DOHH2 (cell line): ENCODE results near the gene TCF12.

ENCODE experiments used
- H3F3A ChIP-seq: fragments of 200-600 bp; sonication (generic), shearing (Covaris generic); 2 replicates; pipeline ENCODE4 v1.6.0; 2016; ENCODE audit warnings: antibody characterized with exemption, mild to moderate bottlenecking; ENCODE audit not compliant: control insufficient read depth, insufficient read depth
- H3K27ac ChIP-seq: fragments of 200-600 bp; sonication (generic); 2 replicates; pipeline ENCODE4 v1.5.1; 2014; ENCODE audit warnings: low read depth, mild to moderate bottlenecking, low read length, moderate library complexity
- H3K27me3 ChIP-seq: fragments of 200-600 bp; sonication (generic); 2 replicates; pipeline ENCODE4 v1.6.1; 2014; ENCODE audit warnings: mild to moderate bottlenecking, low read length, mixed read lengths; ENCODE audit not compliant: control insufficient read depth
- H3K36me3 ChIP-seq: fragments of 200-600 bp; sonication (generic); 2 replicates; pipeline ENCODE4 v1.6.1; 2014; ENCODE audit warnings: mild to moderate bottlenecking, low read length, moderate library complexity, mixed read lengths; ENCODE audit not compliant: control insufficient read depth
- H3K4me1 ChIP-seq: fragments of 200-600 bp; sonication (generic); 2 replicates; pipeline ENCODE4 v1.6.1; 2014; ENCODE audit warnings: mild to moderate bottlenecking, low read length, mixed read lengths; ENCODE audit not compliant: control insufficient read depth
- H3K4me2 ChIP-seq: fragments of 200-600 bp; sonication (generic); 2 replicates; pipeline ENCODE4 v1.6.0; 2014; ENCODE audit warnings: mild to moderate bottlenecking, low read length, moderate library complexity
- H3K4me3 ChIP-seq: fragments of 200-600 bp; sonication (generic); 2 replicates; pipeline ENCODE4 v1.5.1; 2014; ENCODE audit warnings: mild to moderate bottlenecking, low read length, mixed read lengths
- H3K79me2 ChIP-seq: fragments of 200-600 bp; sonication (generic); 2 replicates; pipeline ENCODE4 v1.6.1; 2014; ENCODE audit warnings: mild to moderate bottlenecking, low read length, mixed read lengths; ENCODE audit not compliant: control insufficient read depth
- H3K9me2 ChIP-seq: fragments of 200-600 bp; sonication (generic); replicated peaks from 2 replicates; pipeline ENCODE4 v1.6.1; 2014; ENCODE audit warnings: mild to moderate bottlenecking, low read length, mixed read lengths; ENCODE audit not compliant: control insufficient read depth
- H3K9me3 ChIP-seq: fragments of 200-600 bp; sonication (generic); 2 replicates; pipeline ENCODE4 v1.6.1; 2014; ENCODE audit warnings: antibody characterized with exemption, low read length, mixed read lengths; ENCODE audit not compliant: control insufficient read depth, insufficient read depth
- H4K20me1 ChIP-seq: fragments of 200-600 bp; sonication (generic); 2 replicates; pipeline ENCODE4 v1.6.0; 2014; ENCODE audit warnings: low read depth, mild to moderate bottlenecking, antibody characterized with exemption, low read length, moderate library complexity; ENCODE audit not compliant: control insufficient read depth, insufficient read depth
- EZH2phosphoT487 ChIP-seq: fragments of 200-600 bp; sonication (generic); IDR thresholded peaks from 2 replicates; pipeline ENCODE4 v1.6.1; 2017; ENCODE audit warnings: borderline replicate concordance, mild to moderate bottlenecking, antibody characterized with exemption, low read length, moderate library complexity, mixed read lengths
- TF ChIP-seq, protein P1 (sequence below): fragments of 200-600 bp; sonication (generic); IDR thresholded peaks from one replicate; pipeline ENCODE4 v1.5.1; 2014; ENCODE audit warnings: antibody characterized with exemption, mild to moderate bottlenecking, low read depth, low read length; ENCODE audit not compliant: poor library complexity, severe bottlenecking

The TCF12 gene

GRCh38 chr15:57152133-57152532 is 233.7 kb downstream of the TCF12 start:
- H3F3A ChIP-seq = no peaks in the 10 kb centered on the region
- no peaks in the 10 kb centered on the region for H3K9me2 ChIP-seq
- H3K9me3 ChIP-seq = no peaks in the 10 kb centered on the region
- no peak overlapping the region for H3K4me2 ChIP-seq
- no peaks in the 10 kb centered on the region for H3K27me3 ChIP-seq
- no peak overlapping the region for H3K27ac ChIP-seq
- TF ChIP-seq EZH2phosphoT487 = no peak
- TF ChIP-seq, protein P1, sequence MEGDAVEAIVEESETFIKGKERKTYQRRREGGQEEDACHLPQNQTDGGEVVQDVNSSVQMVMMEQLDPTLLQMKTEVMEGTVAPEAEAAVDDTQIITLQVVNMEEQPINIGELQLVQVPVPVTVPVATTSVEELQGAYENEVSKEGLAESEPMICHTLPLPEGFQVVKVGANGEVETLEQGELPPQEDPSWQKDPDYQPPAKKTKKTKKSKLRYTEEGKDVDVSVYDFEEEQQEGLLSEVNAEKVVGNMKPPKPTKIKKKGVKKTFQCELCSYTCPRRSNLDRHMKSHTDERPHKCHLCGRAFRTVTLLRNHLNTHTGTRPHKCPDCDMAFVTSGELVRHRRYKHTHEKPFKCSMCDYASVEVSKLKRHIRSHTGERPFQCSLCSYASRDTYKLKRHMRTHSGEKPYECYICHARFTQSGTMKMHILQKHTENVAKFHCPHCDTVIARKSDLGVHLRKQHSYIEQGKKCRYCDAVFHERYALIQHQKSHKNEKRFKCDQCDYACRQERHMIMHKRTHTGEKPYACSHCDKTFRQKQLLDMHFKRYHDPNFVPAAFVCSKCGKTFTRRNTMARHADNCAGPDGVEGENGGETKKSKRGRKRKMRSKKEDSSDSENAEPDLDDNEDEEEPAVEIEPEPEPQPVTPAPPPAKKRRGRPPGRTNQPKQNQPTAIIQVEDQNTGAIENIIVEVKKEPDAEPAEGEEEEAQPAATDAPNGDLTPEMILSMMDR = no peak
- H3K4me3 ChIP-seq = no peak overlapping the region
- no peaks in the 10 kb centered on the region for H4K20me1 ChIP-seq
- peaks cover 9% of the 10 kb centered on the region for H3K4me1 ChIP-seq
- H3K36me3 ChIP-seq = peaks cover 11% of the 10 kb centered on the region; the same call in 1 of the 2 replicates
- no peaks in the 10 kb centered on the region for H3K79me2 ChIP-seq

- Histone ChIP-seq H3K4me3 (no peak overlapping the region), H3K4me1 (peaks cover 1% of the 10 kb centered on the region), H3K9me3 (no peaks in the 10 kb centered on the region), H4K20me1 (no peaks in the 10 kb centered on the region), H3K27me3 (no peaks in the 10 kb centered on the region), H3K4me2 (no peak overlapping the region), H3K79me2 (no peaks in the 10 kb centered on the region), H3K27ac (no peak overlapping the region), H3F3A (no peaks in the 10 kb centered on the region), H3K36me3 (peaks cover 11% of the 10 kb centered on the region; the same call in 1 of the 2 replicates), H3K9me2 (no peaks in the 10 kb centered on the region)
- TF ChIP-seq EZH2phosphoT487 = no peak
- TF ChIP-seq, protein P1 = no peak
Observed at GRCh38 chr15:57152666-57153539, 234.5 kb downstream of the TCF12 start.

- Histone ChIP-seq H3K4me3 (no peak overlapping the region), H4K20me1 (no peaks in the 10 kb centered on the region), H3K27ac (no peak overlapping the region), H3K27me3 (no peaks in the 10 kb centered on the region), H3K4me2 (no peak overlapping the region), H3K36me3 (peaks cover 6% of the 10 kb centered on the region; the same call in 1 of the 2 replicates), H3K4me1 (no peaks in the 10 kb centered on the region), H3F3A (no peaks in the 10 kb centered on the region), H3K9me3 (no peaks in the 10 kb centered on the region), H3K9me2 (no peaks in the 10 kb centered on the region), H3K79me2 (no peaks in the 10 kb centered on the region)
- TF ChIP-seq, protein P1 = no peak
- TF ChIP-seq EZH2phosphoT487 = no peak
Observed at GRCh38 chr15:57156210-57156884, 237.9 kb downstream of the TCF12 start.
